Tibial artery (tissue), 4 donors: ENCODE data around the gene FAM53B.

ENCODE experiments used
- DNase-seq, 2 donors: peaks; one replicate each; pipeline ENCODE4 v3.0.0-alpha.2; 2019
- H3K27ac ChIP-seq, 2 donors: fragments of 200-600 bp; sonication (generic) in 1 of 2; 1 replicate in 1 of 2; 2 replicates in 1 of 2; pipeline ENCODE4 v1.5.1; 2018 to 2019; ENCODE audit warnings: mild to moderate bottlenecking in 1 of 2
- H3K27me3 ChIP-seq, 2 donors: fragments of 200-600 bp; sonication (generic) in 1 of 2; one replicate each; pipeline versions ENCODE4 v1.5.1 to v1.6.0; 2016 to 2019
- H3K36me3 ChIP-seq, 3 donors: fragments of 200-600 bp; sonication (generic) in 2 of 3; one replicate each; pipeline ENCODE4 v1.5.1; 2016 to 2019; ENCODE audit warnings: mild to moderate bottlenecking in 2 of 3
- H3K4me1 ChIP-seq, 4 donors: fragments of 200-600 bp; sonication (generic) in 2 of 4; 1 replicate in 3 of 4; 2 replicates in 1 of 4; pipeline ENCODE4 v1.5.1; 2016 to 2019
- H3K4me3 ChIP-seq, 2 donors: fragments of 200-600 bp; sonication (generic) in 1 of 2; 1 replicate in 1 of 2; 2 replicates in 1 of 2; pipeline ENCODE4 v1.5.1; 2018 to 2019; ENCODE audit warnings: mild to moderate bottlenecking in 2 of 2
- H3K9me3 ChIP-seq, 3 donors: fragments of 200-600 bp; sonication (generic) in 1 of 3; one replicate each; pipeline ENCODE4 v1.5.1; 2016 to 2019
- CTCF ChIP-seq, 2 experiments: fragments of 200-600 bp in 1 of 2; fragments of 450-650 bp in 1 of 2; IDR thresholded peaks; one replicate each; pipeline ENCODE4 v1.5.1; 2017 to 2019; ENCODE audit warnings: antibody characterized with exemption in 2 of 2, mild to moderate bottlenecking in 1 of 2, moderate library complexity in 1 of 2
- intact Hi-C: fragments of 100-400 bp; cut with DNase I; formaldehyde crosslinking; loops from one replicate; pipeline ENCODE4 v1.15.0; 2023; ENCODE audit warnings: low total_unique reads

FAM53B gene

DNA sequence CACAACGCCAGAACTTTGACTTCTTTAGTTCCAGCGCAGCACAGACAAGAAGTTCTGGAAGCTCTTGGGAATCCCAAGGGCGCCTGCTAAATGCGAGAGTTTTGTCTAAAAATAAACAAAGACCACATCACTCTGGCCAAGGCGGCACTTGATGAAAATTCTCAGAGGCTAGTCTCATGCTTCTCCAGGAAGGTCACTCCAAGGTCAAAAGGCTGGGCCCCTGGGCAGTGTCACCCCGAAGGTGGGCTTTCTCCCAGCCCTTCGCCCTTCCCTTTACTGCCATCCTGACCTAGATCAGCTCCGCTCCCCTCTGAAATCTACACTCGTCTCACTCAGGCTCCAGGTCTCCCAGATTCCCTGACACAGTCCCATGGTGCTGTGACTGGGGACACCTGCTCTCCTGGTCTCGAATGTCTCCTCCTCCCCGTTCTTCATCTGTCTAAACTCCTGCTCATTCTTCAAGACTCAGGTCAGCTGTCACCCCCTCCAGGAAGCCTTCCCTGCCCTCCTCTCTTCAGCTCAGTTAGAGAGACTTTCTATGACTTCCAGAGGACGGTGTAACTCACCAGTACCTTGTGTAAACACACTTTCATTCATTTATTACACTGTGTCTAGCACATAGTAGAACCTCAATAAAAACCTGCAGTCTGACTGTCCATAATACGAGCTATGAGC is 10.5 kb downstream of the FAM53B start:
- Histone ChIP-seq H3K27me3 (no peaks in the 10 kb centered on the region), H3K4me3 (no peak overlapping the region), H3K27ac (peak overlapping the region; percentile 83 to 85), H3K36me3 (no peaks in the 10 kb centered on the region), H3K4me1 (peaks cover 0 to 59% (median 45%) of the 10 kb centered on the region in 4 donors), H3K9me3 (no peaks in the 10 kb centered on the region)
- intact Hi-C loops = loop anchor here (10.0 kb wide), 1 partner anchor 319 kb away; the partner anchor contains the start of gene OAT
- peak in 1 of 2 donors; percentile 69 for DNase-seq
- no peak for TF ChIP-seq CTCF (IDR thresholded peaks at IDR 0.05)

DNA sequence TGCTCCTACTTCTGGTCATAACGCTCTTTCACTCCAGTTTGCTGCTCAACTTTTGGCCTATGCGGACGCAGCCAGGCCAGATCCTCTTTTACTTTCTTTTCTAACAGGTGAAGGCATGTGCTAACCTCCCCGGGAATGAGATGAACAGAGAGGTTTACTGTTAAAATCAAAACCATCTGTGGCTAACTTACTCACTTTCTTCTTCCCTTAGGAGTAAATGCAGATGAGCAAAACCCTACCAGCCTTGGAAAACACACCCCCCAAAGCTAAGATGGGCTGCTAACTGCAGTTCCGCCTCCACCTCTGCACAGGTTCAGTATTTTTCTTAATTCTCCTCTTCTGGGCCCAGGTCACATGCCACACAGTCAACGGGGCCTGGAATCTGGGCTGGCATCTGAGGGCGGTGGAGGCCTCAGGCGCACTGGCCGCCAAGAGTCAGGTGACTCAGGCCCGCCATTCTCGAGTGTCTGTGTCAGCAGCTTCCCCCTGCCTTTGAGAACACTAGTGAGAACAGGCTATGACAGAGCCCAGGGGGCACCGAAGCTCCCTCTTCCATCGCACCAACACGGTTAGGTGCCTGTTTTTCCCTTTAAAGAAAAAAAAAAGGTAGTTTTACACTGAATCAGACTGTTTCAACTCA is 11.1 kb downstream of the FAM53B start:
- Histone ChIP-seq H3K27me3 (no peaks in the 10 kb centered on the region), H3K27ac (peak overlapping the region; percentile 83 to 85), H3K9me3 (no peaks in the 10 kb centered on the region), H3K4me1 (peaks cover 0 to 65% (median 45%) of the 10 kb centered on the region in 4 donors), H3K36me3 (no peaks in the 10 kb centered on the region), H3K4me3 (no peak overlapping the region)
- intact Hi-C loops = loop anchor here (10.0 kb wide), 1 partner anchor 318 kb away; the partner anchor contains the start of gene OAT
- peak; percentile 68 to 89 for DNase-seq
- no peak for TF ChIP-seq CTCF (IDR thresholded peaks at IDR 0.05)

DNA sequence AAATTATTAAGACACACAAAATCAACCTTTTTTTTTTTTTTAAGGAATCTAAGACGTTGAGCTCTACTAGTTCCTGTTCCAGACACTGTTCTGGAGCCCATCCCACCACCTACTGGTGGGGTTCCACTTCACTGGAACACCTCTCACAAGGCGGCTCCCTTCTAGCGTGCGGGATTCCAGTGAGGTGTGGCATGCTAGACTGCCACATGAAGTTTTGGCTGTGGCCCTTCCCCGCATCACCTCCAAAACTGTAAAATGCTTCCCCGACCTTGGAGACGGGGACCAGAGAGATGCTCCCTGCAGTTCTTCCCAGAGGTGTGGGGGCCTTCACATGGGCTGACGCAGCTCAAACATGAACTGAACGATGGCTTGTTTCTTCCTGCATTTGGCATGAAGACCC is 12.6 kb downstream of the FAM53B start:
- peak in 1 of 2 donors; percentile 12 for DNase-seq
- Histone ChIP-seq H3K27me3 (no peaks in the 10 kb centered on the region), H3K4me1 (peaks cover 0 to 64% (median 36%) of the 10 kb centered on the region in 4 donors), H3K27ac (no peak overlapping the region), H3K36me3 (no peaks in the 10 kb centered on the region), H3K9me3 (no peaks in the 10 kb centered on the region), H3K4me3 (no peak overlapping the region)
- intact Hi-C loops = loop anchor here (10.0 kb wide), 1 partner anchor 317 kb away; the partner anchor contains the start of gene OAT
- TF ChIP-seq CTCF (IDR thresholded peaks at IDR 0.05) = no peak

DNA sequence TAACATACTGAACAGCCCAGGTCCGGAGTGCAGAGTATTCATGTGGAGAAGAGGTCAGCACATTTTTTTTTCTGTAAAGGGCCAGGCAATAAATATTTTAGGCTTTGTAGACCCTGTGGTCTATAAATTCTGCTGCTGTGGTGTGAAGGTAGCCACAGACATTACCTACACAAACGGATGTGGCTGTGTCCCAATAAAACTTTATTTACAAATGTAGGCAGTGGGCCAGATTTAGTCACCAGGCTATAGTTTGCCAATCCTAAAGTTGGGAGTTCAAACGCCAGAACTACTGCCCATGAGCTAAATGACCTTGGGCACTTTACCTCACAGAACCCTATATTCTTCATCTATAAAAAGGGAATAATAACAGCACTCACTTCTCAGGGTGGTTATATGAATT is 13.4 kb downstream of the FAM53B start:
- no peak for TF ChIP-seq CTCF (IDR thresholded peaks at IDR 0.05)
- Histone ChIP-seq H3K4me1 (peaks cover 0 to 56% (median 28%) of the 10 kb centered on the region in 4 donors), H3K36me3 (no peaks in the 10 kb centered on the region), H3K4me3 (no peak overlapping the region), H3K27me3 (no peaks in the 10 kb centered on the region), H3K9me3 (no peaks in the 10 kb centered on the region), H3K27ac (no peak overlapping the region)
- intact Hi-C loops = loop anchor here (10.0 kb wide), 1 partner anchor 316 kb away; the partner anchor contains the start of gene OAT
- DNase-seq = no peak

GRCh38 chr10:124728830-124729661 is 15.1 kb downstream of the FAM53B start:
- peak in 1 of 2 donors; percentile 61 for DNase-seq
- peak overlapping the region in 1 of 2 donors; percentile 24 for H3K27ac ChIP-seq
- no peaks in the 10 kb centered on the region for H3K27me3 ChIP-seq
- peaks cover 0 to 52% (median 23%) of the 10 kb centered on the region in 4 donors for H3K4me1 ChIP-seq
- no peak overlapping the region for H3K4me3 ChIP-seq
- H3K9me3 ChIP-seq = no peaks in the 10 kb centered on the region
- intact Hi-C loops = no loop called here
- TF ChIP-seq CTCF (IDR thresholded peaks at IDR 0.05) = no peak
- H3K36me3 ChIP-seq = no peaks in the 10 kb centered on the region
